Measurements from ENCODE around the gene SRRM3.
A peak's percentile ranks its signal among the peaks of the same experiment; 100 is the strongest.

- TF ChIP-seq CTCF (IDR thresholded peaks at IDR 0.05) = no peak
- TF ChIP-seq POLR2A (IDR thresholded peaks at IDR 0.05) = peak in 1 of 2 donors; percentile 76
Observed at GRCh38 chr7:76294344-76295024, 92.8 kb downstream of the SRRM3 start.
